HEK293T (cell line): ENCODE results near the gene ZNF30.

Experiments used
- ARNT ChIP-seq: fragments of 450-650 bp; IDR thresholded peaks from 2 replicates; pipeline ENCODE4 v1.6.1; 2017; ENCODE audit warnings: mild to moderate bottlenecking
- ELF4 ChIP-seq: fragments of 450-650 bp; IDR thresholded peaks from 2 replicates; pipeline ENCODE4 v1.6.1; 2017; ENCODE audit warnings: antibody characterized with exemption
- FOXA1 ChIP-seq: fragments of 450-650 bp; IDR thresholded peaks from 2 replicates; pipeline ENCODE4 v1.6.1; 2016; ENCODE audit warnings: mild to moderate bottlenecking
- NFRKB ChIP-seq: fragments of 450-650 bp; IDR thresholded peaks from 2 replicates; pipeline ENCODE4 v1.6.1; 2016; ENCODE audit warnings: mild to moderate bottlenecking, moderate library complexity
- SUZ12 ChIP-seq: fragments of 450-650 bp; IDR thresholded peaks from 2 replicates; pipeline ENCODE4 v1.6.1; 2016; ENCODE audit warnings: mild to moderate bottlenecking

DNA sequence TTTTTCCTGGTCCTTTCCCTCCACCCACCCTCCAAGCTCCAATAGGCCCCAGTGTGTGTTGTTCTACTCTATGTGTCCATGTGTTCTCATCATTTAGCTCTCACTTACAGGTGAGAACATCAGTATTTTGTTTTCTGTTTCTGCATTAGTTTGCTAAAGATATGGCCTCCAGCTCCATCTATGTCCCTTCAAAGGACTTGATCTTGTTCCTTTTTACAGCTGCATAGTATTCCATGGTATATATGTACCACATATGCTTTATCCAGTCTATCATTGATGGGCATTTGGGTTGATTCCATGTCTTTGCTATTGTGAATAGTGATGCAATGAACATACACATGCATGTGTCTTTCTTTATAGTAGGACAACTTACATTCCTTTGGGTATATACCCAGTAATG lies 47.1 kb upstream of the ZNF30 start:
- TF ChIP-seq ARNT (no peak), NFRKB (no peak), ELF4 (no peak), SUZ12 (no peak), FOXA1 (no peak)
